Left ventricle myocardium inferior (tissue), 1 donor: ENCODE measurements around the gene UBE3B. TPM values are rescaled to one million over a fixed set of nuclear protein-coding genes. Genes with fewer than 3 reads are reported as not detected.

Experiments
- DNase-seq: peaks from one replicate; pipeline ENCODE4 v3.0.0-alpha.2; 2020
- H3K27ac ChIP-seq: fragments of 200-600 bp; replicated peaks from 2 replicates; pipeline ENCODE4 v1.8.0; 2021
- H3K27me3 ChIP-seq: fragments of 200-600 bp; 2 replicates; pipeline ENCODE4 v1.8.0; 2021; ENCODE audit warnings: low read depth
- H3K36me3 ChIP-seq: fragments of 200-600 bp; 2 replicates; pipeline ENCODE4 v1.8.0; 2021
- H3K4me1 ChIP-seq: fragments of 200-600 bp; 2 replicates; pipeline ENCODE4 v1.8.0; 2021
- H3K4me3 ChIP-seq: fragments of 200-600 bp; 2 replicates; pipeline ENCODE4 v1.8.0; 2021; ENCODE audit warnings: mild to moderate bottlenecking, moderate library complexity
- H3K9me3 ChIP-seq: fragments of 200-600 bp; replicated peaks from 2 replicates; pipeline ENCODE4 v1.8.0; 2021
- CTCF ChIP-seq: fragments of 200-600 bp; IDR thresholded peaks from 2 replicates; pipeline ENCODE4 v1.8.0; 2021; ENCODE audit warnings: antibody characterized with exemption, mild to moderate bottlenecking, borderline replicate concordance
- intact Hi-C: fragments of 100-400 bp; cut with micrococcal nuclease; formaldehyde crosslinking; loops from one replicate; pipeline ENCODE4 v1.11.0; 2022
- total RNA-seq: library from RNA; stranded (reverse); fragmentation: NEBNext Ultra II Directional; extraction: Animal tissue kit (Norgen Biotek cat#: 25700); gene quantifications from one replicate; pipeline ENCODE4 v1.2.1, GENCODE V29; 2021
- donor health status: DM: no; HTN: yes; CAD: no; lungs with severe emphysema.

UBE3B gene
- total RNA-seq, 1 donor from 2014 or later, result 56.0 TPM

- TF ChIP-seq CTCF, result no peak
- intact Hi-C loops, result no loop called here
Measured at GRCh38 chr12:109523504-109523903, 46.1 kb downstream of the UBE3B start.

GRCh38 chr12:109524466-109525278 is 47.2 kb downstream of the UBE3B start:
- Histone ChIP-seq H3K9me3 (no peaks in the 10 kb centered on the region), H3K27ac (no peak overlapping the region), H3K27me3 (no peaks in the 10 kb centered on the region), H3K4me3 (no peak overlapping the region), H3K4me1 (peaks cover 37% of the 10 kb centered on the region), H3K36me3 (peaks cover 92% of the 10 kb centered on the region)
- DNase-seq, result no peak
- intact Hi-C loops, result no loop called here
- no peak for TF ChIP-seq CTCF

More at GRCh38 chr12:109523504-109523903, 46.1 kb downstream of the UBE3B start:
- H3K27me3 ChIP-seq, result no peaks in the 10 kb centered on the region
- peak overlapping the region; percentile 72 for H3K27ac ChIP-seq
- peaks cover 82% of the 10 kb centered on the region for H3K36me3 ChIP-seq
- no peaks in the 10 kb centered on the region for H3K9me3 ChIP-seq
- no peak for DNase-seq
- peaks cover 49% of the 10 kb centered on the region for H3K4me1 ChIP-seq
- H3K4me3 ChIP-seq, result no peak overlapping the region

DNA sequence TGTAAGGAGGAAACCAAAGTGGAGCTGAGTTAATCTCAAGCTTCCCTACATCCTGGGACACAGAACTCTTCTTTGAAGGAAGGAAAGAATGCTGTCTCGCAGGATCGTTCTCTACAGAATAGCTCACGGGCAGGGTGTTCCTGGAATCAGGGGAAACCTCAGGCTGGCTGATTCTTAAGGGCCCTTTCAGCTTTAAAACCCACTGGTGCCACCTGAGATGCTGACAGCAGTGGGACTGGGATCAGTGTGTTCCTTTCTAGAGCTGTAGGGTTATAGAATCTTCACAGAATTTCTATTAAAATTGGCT is 47.8 kb downstream of the UBE3B start:
- no peak for TF ChIP-seq CTCF
- H3K36me3 ChIP-seq, result peaks cover 98% of the 10 kb centered on the region
- DNase-seq, result no peak
- intact Hi-C loops, result no loop called here
- no peak overlapping the region for H3K27ac ChIP-seq
- H3K9me3 ChIP-seq, result no peaks in the 10 kb centered on the region
- peaks cover 31% of the 10 kb centered on the region for H3K4me1 ChIP-seq
- H3K4me3 ChIP-seq, result no peak overlapping the region
- no peaks in the 10 kb centered on the region for H3K27me3 ChIP-seq

DNA sequence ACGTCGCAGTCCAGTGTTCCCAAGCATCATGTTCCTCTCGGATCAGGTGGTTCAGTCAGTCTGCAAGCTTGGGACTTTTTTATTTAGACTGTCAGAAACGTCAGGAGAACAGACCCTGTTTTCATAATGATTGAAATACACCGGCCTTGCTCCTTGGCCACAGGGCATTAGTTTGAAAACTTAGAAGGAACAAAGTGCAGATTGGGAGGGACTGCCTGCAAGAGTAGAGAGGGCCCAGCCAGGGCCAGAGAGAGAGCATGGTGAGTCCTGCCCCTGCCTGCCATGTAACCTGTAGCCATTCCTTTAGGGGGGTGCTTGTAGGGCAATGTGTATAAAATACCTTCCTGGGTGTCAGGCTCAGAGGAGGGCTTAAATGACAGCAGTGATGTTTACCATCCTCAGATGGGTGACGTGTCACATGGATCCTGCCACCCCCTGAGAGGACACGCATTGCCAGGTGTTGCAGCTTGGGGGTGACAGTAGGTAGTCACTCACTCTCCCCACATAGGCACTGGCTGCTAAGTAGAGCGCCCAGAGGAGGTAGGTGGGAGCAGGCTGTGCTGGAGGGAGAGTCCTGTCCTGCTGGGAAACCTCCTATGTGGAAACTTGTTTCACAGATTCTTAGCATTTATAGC is 50.2 kb downstream of the UBE3B start:
- Histone ChIP-seq H3K36me3 (peaks cover 97% of the 10 kb centered on the region), H3K27ac (no peak overlapping the region), H3K4me3 (no peak overlapping the region), H3K27me3 (no peaks in the 10 kb centered on the region), H3K9me3 (no peaks in the 10 kb centered on the region), H3K4me1 (peaks cover 13% of the 10 kb centered on the region)
- TF ChIP-seq CTCF, result no peak
- intact Hi-C loops, result no loop called here
- DNase-seq, result no peak

DNA sequence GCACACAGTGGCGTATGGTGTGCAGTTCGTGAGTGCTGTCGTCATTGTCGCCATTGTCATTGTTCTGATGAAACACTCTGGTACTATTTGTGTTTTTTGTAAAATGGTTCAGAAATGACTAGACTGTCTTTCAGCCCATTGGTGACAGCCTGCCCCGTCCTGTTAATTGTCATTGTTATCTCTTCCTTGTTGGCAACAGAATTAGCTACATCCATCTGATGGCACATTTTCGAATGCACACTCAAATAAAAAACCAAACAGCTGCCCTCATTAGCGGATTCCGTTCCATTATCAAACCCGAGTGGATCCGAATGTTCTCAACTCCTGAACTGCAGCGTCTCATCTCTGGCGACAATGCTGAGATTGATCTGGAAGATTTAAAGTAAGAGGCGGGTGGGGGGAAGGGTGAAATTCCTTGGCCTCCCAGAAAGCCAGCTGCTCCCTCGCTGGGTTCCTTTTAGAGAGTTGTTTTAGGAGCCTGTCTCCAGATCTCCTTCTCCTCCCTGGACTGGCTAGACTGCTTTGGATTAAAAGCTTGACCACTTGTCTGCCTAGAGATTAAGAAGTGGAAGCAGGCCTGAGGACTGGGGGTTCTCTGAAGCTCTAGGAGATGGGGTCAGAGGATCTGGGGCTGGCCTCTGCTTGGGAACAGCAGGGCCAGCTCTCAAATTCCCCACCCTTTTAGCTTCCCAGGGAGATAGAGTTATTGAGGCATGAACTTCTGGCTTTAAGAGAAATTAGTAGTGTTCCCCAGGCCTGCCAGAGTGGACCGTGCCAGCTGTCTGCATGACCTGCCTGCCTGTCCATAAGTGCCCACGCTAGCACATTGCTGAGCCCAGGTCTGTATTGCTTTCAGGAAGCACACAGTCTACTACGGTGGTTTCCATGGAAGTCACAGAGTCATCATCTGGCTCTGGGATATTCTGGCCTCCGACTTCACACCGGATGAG is 52.5 kb downstream of the UBE3B start:
- H3K9me3 ChIP-seq, result no peaks in the 10 kb centered on the region
- no peak for DNase-seq
- peaks cover 96% of the 10 kb centered on the region for H3K36me3 ChIP-seq
- H3K4me1 ChIP-seq, result no peaks in the 10 kb centered on the region
- H3K27me3 ChIP-seq, result no peaks in the 10 kb centered on the region
- H3K4me3 ChIP-seq, result no peak overlapping the region
- intact Hi-C loops, result no loop called here
- TF ChIP-seq CTCF, result no peak
- H3K27ac ChIP-seq, result no peak overlapping the region
